ENCODE data around the gene PLEKHG7. TPM values are rescaled to one million over a fixed set of nuclear protein-coding genes. Genes with fewer than 3 reads are reported as not detected.

Gene PLEKHG7
- total RNA-seq, 1 donor from 2014 or later, result not detected

DNA sequence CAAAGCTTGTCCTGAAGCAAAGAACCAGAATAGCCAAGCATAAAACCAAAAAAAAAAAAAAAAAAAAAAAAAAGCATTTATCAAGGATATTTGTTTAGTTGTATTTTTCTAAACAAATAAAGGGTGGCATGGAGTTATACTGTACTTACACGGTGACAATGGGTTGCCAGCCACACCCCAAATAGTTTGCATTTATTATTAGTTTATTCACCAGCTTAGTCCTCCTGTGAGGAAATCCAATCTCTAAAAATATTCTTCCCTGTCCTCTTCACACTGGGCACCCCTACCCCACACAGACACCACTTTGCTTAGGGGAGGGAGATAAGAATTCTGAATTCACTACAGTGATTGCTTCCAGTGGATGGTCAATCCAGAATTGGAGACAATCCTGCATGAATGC, 18.9 kb downstream of the PLEKHG7 start:
- TF ChIP-seq CTCF (conservative IDR thresholded peaks at IDR 0.05), result no peak
- no peaks in the 10 kb centered on the region for H3K36me3 Mint-ChIP-seq
- DNase-seq (ENCODE audit: extremely low spot score, unreplicated experiment), result no peak
- no peak overlapping the region for H3K27ac Mint-ChIP-seq
- no peaks in the 10 kb centered on the region for H3K27me3 Mint-ChIP-seq
- no peak overlapping the region for H3K4me3 Mint-ChIP-seq
- H3K4me1 Mint-ChIP-seq (ENCODE audit: unreplicated experiment), result no peaks in the 10 kb centered on the region
- H3K9me3 Mint-ChIP-seq, result peaks cover 10% of the 10 kb centered on the region

DNA sequence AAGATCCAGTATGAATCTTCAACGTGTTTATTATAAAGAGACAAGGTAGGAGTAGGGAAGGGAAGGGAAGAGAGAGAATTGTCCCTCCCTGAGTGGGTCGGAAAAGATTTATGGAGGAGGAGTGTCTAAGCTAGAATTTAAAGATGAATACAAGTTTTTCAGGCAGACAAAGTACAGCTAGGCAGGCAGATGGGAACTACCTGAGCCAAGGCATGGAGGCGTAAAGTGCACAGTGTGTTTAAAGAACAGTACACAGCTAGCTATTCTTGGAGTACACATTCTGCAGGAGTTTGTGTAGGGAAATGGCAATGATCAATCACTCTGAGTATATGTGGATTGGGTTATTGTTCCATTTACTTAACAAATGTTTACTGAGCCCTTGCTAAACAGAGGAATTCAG, 20.1 kb downstream of the PLEKHG7 start:
- TF ChIP-seq CTCF (conservative IDR thresholded peaks at IDR 0.05), result no peak
- Mint-ChIP-seq H3K4me1 (ENCODE audit: unreplicated experiment) (no peaks in the 10 kb centered on the region), H3K9me3 (peaks cover 10% of the 10 kb centered on the region), H3K36me3 (no peaks in the 10 kb centered on the region), H3K4me3 (no peak overlapping the region), H3K27ac (no peak overlapping the region), H3K27me3 (no peaks in the 10 kb centered on the region)
- DNase-seq (ENCODE audit: extremely low spot score, unreplicated experiment), result no peak

GRCh38 chr12:92726850-92727249, 24.1 kb downstream of the PLEKHG7 start:
- no peaks in the 10 kb centered on the region for H3K36me3 Mint-ChIP-seq
- H3K27me3 Mint-ChIP-seq, result no peaks in the 10 kb centered on the region
- no peaks in the 10 kb centered on the region for H3K4me1 Mint-ChIP-seq (ENCODE audit: unreplicated experiment)
- H3K9me3 Mint-ChIP-seq, result peaks cover 10% of the 10 kb centered on the region
- no peak for TF ChIP-seq CTCF (conservative IDR thresholded peaks at IDR 0.05)
- H3K27ac Mint-ChIP-seq, result no peak overlapping the region
- H3K4me3 Mint-ChIP-seq, result no peak overlapping the region
- no peak for DNase-seq (ENCODE audit: extremely low spot score, unreplicated experiment)

- no peaks in the 10 kb centered on the region for H3K36me3 Mint-ChIP-seq
- H3K4me1 Mint-ChIP-seq (ENCODE audit: unreplicated experiment), result no peaks in the 10 kb centered on the region
- peaks cover 6% of the 10 kb centered on the region for H3K27me3 Mint-ChIP-seq
- no peak for TF ChIP-seq CTCF (conservative IDR thresholded peaks at IDR 0.05)
- H3K27ac Mint-ChIP-seq, result no peak overlapping the region
- H3K4me3 Mint-ChIP-seq, result no peak overlapping the region
- DNase-seq (ENCODE audit: extremely low spot score, unreplicated experiment), result no peak
- H3K9me3 Mint-ChIP-seq, result peaks cover 10% of the 10 kb centered on the region
These were observed 27.1 kb downstream of the PLEKHG7 start for GRCh38 chr12:92729773-92730305.

GRCh38 chr12:92730758-92731157, 28.0 kb downstream of the PLEKHG7 start:
- Mint-ChIP-seq H3K4me3 (no peak overlapping the region), H3K27me3 (peaks cover 6% of the 10 kb centered on the region), H3K36me3 (no peaks in the 10 kb centered on the region), H3K4me1 (ENCODE audit: unreplicated experiment) (no peaks in the 10 kb centered on the region), H3K9me3 (peaks cover 6% of the 10 kb centered on the region), H3K27ac (no peak overlapping the region)
- DNase-seq (ENCODE audit: extremely low spot score, unreplicated experiment), result no peak
- TF ChIP-seq CTCF (conservative IDR thresholded peaks at IDR 0.05), result no peak

GRCh38 chr12:92732216-92732615, 29.4 kb downstream of the PLEKHG7 start:
- Mint-ChIP-seq H3K27me3 (peaks cover 9% of the 10 kb centered on the region), H3K27ac (no peak overlapping the region), H3K36me3 (no peaks in the 10 kb centered on the region), H3K4me3 (no peak overlapping the region), H3K4me1 (ENCODE audit: unreplicated experiment) (no peaks in the 10 kb centered on the region), H3K9me3 (peaks cover 6% of the 10 kb centered on the region)
- no peak for TF ChIP-seq CTCF (conservative IDR thresholded peaks at IDR 0.05)
- no peak for DNase-seq (ENCODE audit: extremely low spot score, unreplicated experiment)

Measured in type B pancreatic cell (in vitro differentiated cells).